Mesenchymal stem cell (in vitro differentiated cells and primary cell): ENCODE measurements around the gene FLAD1.

Experiments used
- DNase-seq: peaks from one replicate; pipeline ENCODE4 v3.0.0-alpha.2; 2013
- H2AFZ ChIP-seq: one replicate; pipeline ENCODE4 v1.6.1; 2013; ENCODE audit warnings: low read depth, mild to moderate bottlenecking, control low read depth, inconsistent platforms, low read length, moderate library complexity
- H2AK5ac ChIP-seq: 2 replicates; pipeline ENCODE4 v1.6.1; 2013; ENCODE audit warnings: low read length, moderate library complexity, mild to moderate bottlenecking, inconsistent platforms; ENCODE audit not compliant: severe bottlenecking
- H2BK120ac ChIP-seq: one replicate; pipeline ENCODE4 v1.6.1; 2013; ENCODE audit warnings: low read depth, mild to moderate bottlenecking, inconsistent platforms, low read length, moderate library complexity
- H2BK12ac ChIP-seq, 2 experiments: one replicate each; pipeline ENCODE4 v1.6.1; 2013; ENCODE audit warnings: inconsistent platforms in 2 of 2, low read length in 2 of 2, mild to moderate bottlenecking in 2 of 2, moderate library complexity in 2 of 2, control low read depth in 1 of 2
- H2BK15ac ChIP-seq: one replicate; pipeline ENCODE4 v1.6.1; 2013; ENCODE audit warnings: mild to moderate bottlenecking, low read depth, inconsistent platforms; ENCODE audit not compliant: poor library complexity, severe bottlenecking
- H2BK5ac ChIP-seq: 2 replicates; pipeline ENCODE4 v1.6.1; 2013; ENCODE audit warnings: low read depth, mild to moderate bottlenecking, low read length, control low read depth, inconsistent platforms; ENCODE audit not compliant: poor library complexity, severe bottlenecking
- H3K14ac ChIP-seq, 2 experiments: one replicate each; pipeline ENCODE4 v1.6.1; 2013; ENCODE audit warnings: inconsistent platforms in 2 of 2, low read length in 2 of 2, control low read depth in 1 of 2, mild to moderate bottlenecking in 1 of 2, moderate library complexity in 1 of 2
- H3K18ac ChIP-seq, 2 experiments: one replicate each; pipeline ENCODE4 v1.6.1; 2013; ENCODE audit warnings: inconsistent platforms in 2 of 2, low read length in 2 of 2, control low read depth in 1 of 2, low read depth in 1 of 2, mild to moderate bottlenecking in 1 of 2
- H3K23ac ChIP-seq, 2 experiments: one replicate each; pipeline ENCODE4 v1.6.1; 2013; ENCODE audit warnings: inconsistent platforms in 2 of 2, low read length in 2 of 2, mild to moderate bottlenecking in 2 of 2, moderate library complexity in 2 of 2, control low read depth in 1 of 2
- H3K27ac ChIP-seq: 2 replicates; pipeline ENCODE4 v1.5.1; 2013; ENCODE audit warnings: mild to moderate bottlenecking, moderate library complexity, low read length, control low read depth, inconsistent platforms; ENCODE audit not compliant: poor library complexity, severe bottlenecking
- H3K27me3 ChIP-seq, 2 experiments: 2 replicates each; pipeline versions ENCODE4 v1.6.1 to v1.7.0; 2013; ENCODE audit warnings: low read length in 2 of 2, mild to moderate bottlenecking in 2 of 2, moderate library complexity in 2 of 2, control low read depth in 1 of 2, inconsistent platforms in 1 of 2; ENCODE audit not compliant: control insufficient read depth in 1 of 2, insufficient read depth in 1 of 2
- H3K36me3 ChIP-seq, 2 experiments: 2 replicates each; pipeline versions ENCODE4 v1.6.1 to v1.7.0; 2013; ENCODE audit warnings: low read length in 2 of 2, control low read depth in 1 of 2, inconsistent platforms in 1 of 2, low read depth in 1 of 2, mild to moderate bottlenecking in 1 of 2; ENCODE audit not compliant: insufficient read depth in 2 of 2, control insufficient read depth in 1 of 2
- H3K4ac ChIP-seq, 2 experiments: one replicate each; pipeline ENCODE4 v1.6.1; 2013; ENCODE audit warnings: inconsistent platforms in 2 of 2, low read length in 2 of 2, mild to moderate bottlenecking in 2 of 2, moderate library complexity in 2 of 2, control low read depth in 1 of 2, low read depth in 1 of 2
- H3K4me1 ChIP-seq: 2 replicates; pipeline ENCODE4 v1.6.1; 2013; ENCODE audit warnings: low read depth, low read length, control low read depth; ENCODE audit not compliant: control insufficient read depth, insufficient read depth
- H3K4me2 ChIP-seq: 2 replicates; pipeline ENCODE4 v1.6.1; 2013; ENCODE audit warnings: low read length, mild to moderate bottlenecking, inconsistent platforms; ENCODE audit not compliant: poor library complexity, severe bottlenecking
- H3K4me3 ChIP-seq, 2 experiments: 2 replicates each; pipeline versions ENCODE4 v1.5.1 to v1.7.0; 2013; ENCODE audit warnings: low read length in 2 of 2, mild to moderate bottlenecking in 2 of 2, control low read depth in 1 of 2, low read depth in 1 of 2; ENCODE audit not compliant: insufficient read depth in 1 of 2
- H3K79me1 ChIP-seq: replicated peaks from 2 replicates; pipeline ENCODE4 v1.6.1; 2013; ENCODE audit warnings: mild to moderate bottlenecking, control low read depth, low read length, inconsistent platforms; ENCODE audit not compliant: poor library complexity, severe bottlenecking
- H3K9ac ChIP-seq: 2 replicates; pipeline ENCODE4 v1.7.0; 2013; ENCODE audit warnings: mild to moderate bottlenecking, low read length, moderate library complexity
- H3K9me3 ChIP-seq: 2 replicates; pipeline ENCODE4 v1.7.0; 2013; ENCODE audit warnings: mild to moderate bottlenecking, low read length; ENCODE audit not compliant: control insufficient read depth
- H4K8ac ChIP-seq: one replicate; pipeline ENCODE4 v1.6.1; 2013; ENCODE audit warnings: inconsistent platforms, mild to moderate bottlenecking, low read length, moderate library complexity
- H4K91ac ChIP-seq: one replicate; pipeline ENCODE4 v1.6.1; 2013; ENCODE audit warnings: mild to moderate bottlenecking, low read length, inconsistent platforms
- WGBS: methylation state at CpG from one replicate; pipeline ENCODE4 v1.1.7; 2013; ENCODE audit warnings: mixed read lengths; 5-methylcytosine and 5-hydroxymethylcytosine counted together

Gene FLAD1

DNA sequence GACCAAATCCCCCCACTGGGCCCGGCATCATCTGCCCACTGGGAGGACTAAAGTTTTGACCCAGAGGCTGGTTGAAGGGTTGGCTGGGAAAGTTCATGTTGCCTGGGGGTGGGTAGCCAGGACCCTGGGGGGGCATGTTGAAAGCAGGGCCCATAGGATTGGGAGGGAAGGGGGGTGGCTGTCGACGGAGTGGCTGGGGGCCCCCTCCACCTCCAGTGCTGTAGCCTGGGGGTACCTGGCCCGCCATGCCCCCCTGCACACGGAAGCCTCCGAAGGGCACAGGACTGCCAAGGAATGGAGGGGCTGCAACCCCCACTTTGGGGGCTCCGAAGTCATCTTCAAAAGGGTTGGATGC is 23.7 kb upstream of the FLAD1 start:
- H3K27ac ChIP-seq = no peak overlapping the region
- DNase-seq = no peak

DNA sequence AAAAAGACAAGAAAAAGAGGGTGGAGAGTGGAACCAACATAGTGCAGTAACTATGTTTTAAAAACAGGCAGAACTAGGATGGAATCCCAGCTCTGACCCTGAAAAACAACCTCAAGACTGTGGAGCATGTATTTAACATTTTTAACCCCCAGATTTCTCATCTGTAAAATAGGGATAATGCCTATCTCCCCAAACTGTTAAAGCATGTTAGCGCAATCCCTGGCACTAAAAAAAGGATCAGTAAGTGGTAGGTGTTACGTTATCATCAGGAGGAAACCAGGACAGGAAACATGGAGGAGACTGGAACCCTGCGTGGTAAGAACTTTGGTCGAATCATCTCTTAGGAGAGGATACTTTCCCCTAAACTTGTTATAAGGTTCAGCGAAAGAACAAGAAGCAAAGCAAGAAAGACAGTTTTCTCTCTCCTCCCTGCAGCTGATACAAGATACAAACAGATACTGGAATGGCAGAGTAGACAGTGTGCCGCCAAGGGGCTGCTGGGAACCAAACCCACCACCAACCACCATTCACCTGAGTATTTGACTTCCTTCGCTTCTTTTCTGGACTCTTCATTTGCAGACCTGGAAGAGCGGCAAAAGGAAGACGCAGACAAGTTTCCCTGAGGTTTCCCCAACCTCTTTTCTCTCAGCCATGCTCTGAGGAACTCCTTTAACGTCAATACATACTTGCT is 22.6 kb upstream of the FLAD1 start:
- Histone ChIP-seq H4K8ac (no peak overlapping the region), H3K4ac (peak overlapping the region in 1 of 2 experiments; percentile 56), H3K4me2 (peak overlapping the region; percentile 80), H3K9me3 (no peaks in the 10 kb centered on the region), H2BK5ac (no peak overlapping the region), H3K23ac (no peak overlapping the region), H3K27ac (peak overlapping the region; percentile 31), H3K18ac (no peak overlapping the region), H3K4me3 (peak overlapping the region in 1 of 2 experiments; percentile 94), H2BK15ac (no peak overlapping the region), H3K14ac (no peak overlapping the region), H3K36me3 (peaks cover 48 to 50% of the 10 kb centered on the region in 2 experiments), H3K27me3 (no peaks in the 10 kb centered on the region), H3K4me1 (peaks cover 22% of the 10 kb centered on the region), H3K9ac (peak overlapping the region; percentile 96), H2BK120ac (no peak overlapping the region), H2AFZ (no peak overlapping the region), H2AK5ac (no peak overlapping the region), H2BK12ac (peak overlapping the region in 1 of 2 experiments; percentile 43), H4K91ac (no peak overlapping the region), H3K79me1 (peaks cover 20% of the 10 kb centered on the region)
- no peak for DNase-seq
- 79% methylated on average over 9 of the region's 10 CpGs for WGBS

More for the DNA sequence above, 23.7 kb upstream of the FLAD1 start:
- H2AK5ac ChIP-seq = no peak overlapping the region
- 97% methylated on average over 6 of the region's 7 CpGs for WGBS
- no peak overlapping the region for H3K14ac ChIP-seq
- H3K4me3 ChIP-seq = no peak overlapping the region
- no peak overlapping the region for H2BK15ac ChIP-seq
- no peak overlapping the region for H3K18ac ChIP-seq
- peaks cover 27% of the 10 kb centered on the region for H3K79me1 ChIP-seq
- H2AFZ ChIP-seq = no peak overlapping the region
- H3K23ac ChIP-seq = no peak overlapping the region
- H3K27me3 ChIP-seq = no peaks in the 10 kb centered on the region
- peaks cover 37 to 40% of the 10 kb centered on the region in 2 experiments for H3K36me3 ChIP-seq
- H2BK5ac ChIP-seq = no peak overlapping the region
- H2BK12ac ChIP-seq = no peak overlapping the region
- H3K4ac ChIP-seq = no peak overlapping the region
- H3K4me1 ChIP-seq = peaks cover 25% of the 10 kb centered on the region
- H3K4me2 ChIP-seq = no peak overlapping the region
- H3K9me3 ChIP-seq = no peaks in the 10 kb centered on the region
- no peak overlapping the region for H2BK120ac ChIP-seq
- H4K91ac ChIP-seq = no peak overlapping the region
- no peak overlapping the region for H4K8ac ChIP-seq
- H3K9ac ChIP-seq = no peak overlapping the region

DNA sequence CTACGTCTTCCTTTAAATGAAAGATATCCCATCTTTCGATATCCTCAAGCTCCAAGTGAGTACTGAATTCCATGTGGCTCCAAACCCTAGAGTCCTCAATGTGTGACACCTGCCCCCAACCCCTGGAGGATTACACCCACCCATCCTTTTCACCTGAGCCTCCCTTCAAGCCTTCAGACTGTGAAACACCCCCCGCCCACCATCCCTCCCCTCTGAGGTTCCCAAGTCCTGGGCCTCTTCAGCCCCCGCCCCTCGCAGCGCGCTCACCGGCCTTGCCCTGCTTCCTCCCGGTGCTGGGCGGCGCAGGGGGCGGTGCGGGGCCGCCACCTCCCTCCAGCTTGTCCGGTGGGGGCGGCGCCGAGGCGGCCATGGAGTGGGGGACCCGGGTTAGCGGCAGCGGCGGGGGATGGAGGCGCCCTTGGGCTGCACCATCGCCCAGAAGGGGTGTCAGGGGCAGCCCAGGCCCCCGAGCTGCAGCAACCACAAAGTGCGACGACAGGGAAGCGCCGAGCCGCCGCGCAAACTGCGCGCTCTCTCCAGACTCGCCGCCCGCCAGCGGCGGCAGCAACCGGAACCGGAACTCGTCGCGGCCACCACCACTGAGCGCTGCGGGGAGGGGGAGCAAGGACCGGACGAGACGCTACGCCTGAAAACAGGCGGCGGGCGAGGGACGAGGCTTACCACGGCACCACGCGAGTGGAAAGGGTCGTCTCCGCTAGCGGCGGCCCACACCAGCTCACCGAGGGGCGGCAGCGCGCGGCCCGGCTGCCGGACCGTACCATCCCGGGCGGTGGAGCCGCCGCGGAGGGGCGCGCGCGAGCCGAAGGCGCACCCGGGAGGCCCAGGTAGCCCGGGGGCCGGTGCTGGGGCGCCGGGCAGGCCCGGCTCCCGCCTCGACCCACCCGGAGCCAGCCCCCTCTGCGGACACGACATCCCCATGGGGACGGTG is 21.7 kb upstream of the FLAD1 start, which contains the start of gene PYGO2:
Gene PYGO2, minus strand, starts transcription at position 576 of the 949 bp plus-strand sequence. Its CDS starts 206 bp downstream, at position 370.
- 1% methylated on average over 87 of the region's 93 CpGs for WGBS

More for the DNA sequence above, 21.7 kb upstream of the FLAD1 start, which contains the start of gene PYGO2:
- Histone ChIP-seq H2BK12ac (peak within 1 kb of the TSS in 1 of 2 experiments; percentile 43), H3K4ac (peak within 1 kb of the TSS; percentile 99), H4K8ac (peak within 1 kb of the TSS; percentile 100), H3K4me2 (peak within 1 kb of the TSS; percentile 80), H3K9me3 (no peaks in the 10 kb centered on the region), H2BK120ac (peak within 1 kb of the TSS; percentile 93), H3K27me3 (no peaks in the 10 kb centered on the region), H3K18ac (peak within 1 kb of the TSS; percentile 96 to 100), H3K4me3 (peak within 1 kb of the TSS; percentile 85 to 94), H2BK15ac (peak within 1 kb of the TSS; percentile 91), H3K36me3 (peaks cover 57 to 59% of the 10 kb centered on the region in 2 experiments), H3K27ac (peak within 1 kb of the TSS; percentile 89), H3K14ac (peak within 1 kb of the TSS in 1 of 2 experiments; percentile 99), H2BK5ac (peak within 1 kb of the TSS; percentile 97), H3K9ac (peak within 1 kb of the TSS; percentile 96), H3K23ac (peak within 1 kb of the TSS in 1 of 2 experiments; percentile 97), H2AFZ (peak within 1 kb of the TSS; percentile 66), H2AK5ac (peak within 1 kb of the TSS; percentile 76), H4K91ac (peak within 1 kb of the TSS; percentile 99), H3K79me1 (peaks cover 18% of the 10 kb centered on the region), H3K4me1 (peaks cover 27% of the 10 kb centered on the region)
- peak; percentile 83 for DNase-seq
